HepG2 (cell line): ENCODE results near the gene EGLN1. TPM values are rescaled to one million over a fixed set of nuclear protein-coding genes. Genes with fewer than 3 reads are reported as not detected.

Experiments used
- ATAC-seq: fragments of 200-7000 bp; cut with Tn5 transposase; 3 replicates; pipeline ENCODE4 v1.9.1; 2020; ENCODE audit warnings: mild to moderate bottlenecking, moderate library complexity
- BruUV-seq: library from RNA; stranded (reverse); fragments of 400-500 nt; replicated peaks from 2 replicates; lab custom pipeline; 2021; lab: Mats Ljungman, UMichigan
- CTCF ChIA-PET: fragments of 300-600 bp; formaldehyde crosslinking; extraction: SDS; loops from one replicate; lab custom pipeline; 2021; ENCODE audit warnings: low total read pairs, inconsistent platforms, low intra/inter-chr PET ratio; lab: Yijun Ruan, JAX
- POLR2A ChIA-PET: fragments of 350-600 bp; sonication (Branson Sonifier 250); formaldehyde crosslinking; loops from one replicate; lab custom pipeline; 2020; ENCODE audit warnings: antibody characterized with exemption, inconsistent platforms; lab: Yijun Ruan, JAX
- DNase-seq: peaks from one replicate; pipeline ENCODE4 v3.0.0-alpha.2; 2015; ENCODE audit warnings: low spot score
- FAIRE-seq: peaks from 3 replicates; lab custom pipeline; 2011; peaks lifted over from hg19 to GRCh38; lab: Jason Lieb, UNC
- H2AFZ ChIP-seq: one replicate; pipeline ENCODE4 v1.6.1; 2011; ENCODE audit warnings: low read length, inconsistent platforms
- H3K27ac ChIP-seq: fragments of 300-600 bp; 3 replicates; pipeline ENCODE4 v1.8.0; 2011; ENCODE audit warnings: mixed run types, mild to moderate bottlenecking, mixed read lengths, low read length, inconsistent platforms; ENCODE audit not compliant: insufficient read depth; ENCODE audit errors: extremely low read length
- H3K27me3 ChIP-seq, 2 experiments: fragments of 200-600 bp in 1 of 2; 2 replicates in 1 of 2; 3 replicates in 1 of 2; pipeline versions ENCODE4 v1.6.0 to v1.8.0; 2011; ENCODE audit warnings: low read length in 2 of 2, mild to moderate bottlenecking in 2 of 2, moderate library complexity in 2 of 2, inconsistent platforms in 1 of 2; ENCODE audit not compliant: insufficient read depth in 2 of 2, control insufficient read depth in 1 of 2
- H3K36me3 ChIP-seq, 2 experiments: fragments of 200-600 bp in 1 of 2; replicated peaks in 1 of 2; 2 replicates in 1 of 2; 3 replicates in 1 of 2; pipeline versions ENCODE4 v1.5.1 to v1.8.0; 2011; ENCODE audit warnings: low read length in 2 of 2, inconsistent platforms in 1 of 2; ENCODE audit not compliant: insufficient read depth in 2 of 2, control insufficient read depth in 1 of 2
- H3K4me1 ChIP-seq: 2 replicates; pipeline ENCODE4 v1.5.1; 2012; ENCODE audit warnings: low read length, inconsistent platforms; ENCODE audit not compliant: insufficient read depth
- H3K4me2 ChIP-seq: 2 replicates; pipeline ENCODE4 v1.6.0; 2011; ENCODE audit warnings: low read depth, low read length, inconsistent platforms
- H3K4me3 ChIP-seq, 3 experiments: fragments of 200-600 bp in 1 of 3; sonication (generic), shearing (Covaris generic) in 1 of 3; replicated peaks in 1 of 3; 2 replicates each; pipeline ENCODE4 v1.5.1; 2011 to 2016; ENCODE audit warnings: low read length in 3 of 3, inconsistent platforms in 2 of 3, low read depth in 2 of 3, mild to moderate bottlenecking in 2 of 3, control low read depth in 1 of 3, mixed read lengths in 1 of 3; ENCODE audit not compliant: insufficient read depth in 1 of 3
- H3K79me2 ChIP-seq: one replicate; pipeline ENCODE4 v1.6.1; 2011; ENCODE audit warnings: low read length, inconsistent platforms; ENCODE audit not compliant: insufficient read depth
- H3K9ac ChIP-seq: 2 replicates; pipeline ENCODE4 v1.6.0; 2011; ENCODE audit warnings: mild to moderate bottlenecking, low read depth, low read length, inconsistent platforms; ENCODE audit not compliant: insufficient read depth
- H3K9me3 ChIP-seq: 2 replicates; pipeline ENCODE4 v1.5.1; 2012; ENCODE audit warnings: mild to moderate bottlenecking, low read length
- H4K20me1 ChIP-seq: 2 replicates; pipeline ENCODE4 v1.6.0; 2011; ENCODE audit warnings: inconsistent platforms, mild to moderate bottlenecking, low read length, moderate library complexity; ENCODE audit not compliant: insufficient read depth
- CTCF ChIP-seq: sonication (generic); formaldehyde crosslinking; IDR thresholded peaks from 2 replicates; pipeline ENCODE4 v1.5.0; 2020; ENCODE audit warnings: mild to moderate bottlenecking, missing genetic modification reagents, moderate library complexity
- ERF ChIP-seq: IDR thresholded peaks from 2 replicates; pipeline ENCODE4 v1.6.1; 2018; ENCODE audit warnings: missing biosample characterization, missing genetic modification reagents
- FOXJ3 ChIP-seq: sonication (generic); formaldehyde crosslinking; IDR thresholded peaks from 2 replicates; pipeline ENCODE4 v1.4.0; 2020; ENCODE audit warnings: missing genetic modification reagents, mild to moderate bottlenecking, borderline replicate concordance
- FOXK1 ChIP-seq: sonication (generic); formaldehyde crosslinking; IDR thresholded peaks from 2 replicates; pipeline ENCODE4 v1.4.0; 2020; ENCODE audit warnings: low read depth, missing genetic modification reagents, borderline replicate concordance
- GZF1 ChIP-seq: sonication (generic); formaldehyde crosslinking; IDR thresholded peaks from 2 replicates; pipeline ENCODE4 v1.5.1; 2020; ENCODE audit warnings: mild to moderate bottlenecking, missing genetic modification reagents
- RBM22 ChIP-seq: fragments of 200-400 bp; formaldehyde crosslinking; optimal IDR thresholded peaks from 2 replicates; pipeline ENCODE3; 2017; ENCODE audit warnings: mild to moderate bottlenecking, low read length, moderate library complexity
- STAG1 ChIP-seq: sonication (generic); formaldehyde crosslinking; IDR thresholded peaks from 2 replicates; pipeline ENCODE4 v1.4.0; 2020; ENCODE audit warnings: missing genetic modification reagents
- ZNF543 ChIP-seq: sonication (generic); formaldehyde crosslinking; IDR thresholded peaks from 2 replicates; pipeline ENCODE4 v1.4.0; 2020; ENCODE audit warnings: mild to moderate bottlenecking, missing genetic modification reagents
- ZNF550 ChIP-seq: sonication (generic); formaldehyde crosslinking; IDR thresholded peaks from 2 replicates; pipeline ENCODE4 v1.4.0; 2020; ENCODE audit warnings: mild to moderate bottlenecking, missing genetic modification reagents, borderline replicate concordance
- WGBS: methylation state at CpG from one replicate; pipeline ENCODE4 v1.1.6; 2017; ENCODE audit warnings: low lambda C conversion rate; 5-methylcytosine and 5-hydroxymethylcytosine counted together
- in situ Hi-C: cut with HindIII; loops from 2 replicates; pipeline ENCODE4 v1.10.0; 2017; ENCODE audit warnings: low pct_unique_long_range_greater_than_20kb; ENCODE audit not compliant: extremely low pct_ligation_motif_present
- intact Hi-C: fragments of 100-400 bp; cut with micrococcal nuclease; formaldehyde crosslinking; loops from one replicate; pipeline ENCODE4 v1.10.0; 2022; ENCODE audit not compliant: unreplicated experiment
- polyA plus RNA-seq, 8 experiments: library from polyadenylated mRNA; depleted of rRNA in 3 of 8; stranded (reverse) in 7 of 8; unstranded in 1 of 8; fragments of >200 nt; fragmentation: Illumina TruSeq in 4 of 8; extraction: Trizol in 4 of 8; gene quantifications; 2 replicates each; pipeline versions ENCODE4 v1.2.1 to v1.2.3, GENCODE V29; 2011 to 2016; ENCODE audit warnings: low read depth in 4 of 8, missing spikeins in 1 of 8, mixed read lengths in 1 of 8; ENCODE audit not compliant: insufficient read depth in 1 of 8
- total RNA-seq, 5 experiments: library from RNA; depleted of rRNA; stranded (reverse); fragments of >200 nt; fragmentation: Illumina TruSeq; extraction: Trizol; gene quantifications; 2 replicates each; pipeline ENCODE4 v1.2.3, GENCODE V29; 2016; ENCODE audit warnings: low read depth in 1 of 5

The EGLN1 gene
- total and polyA plus RNA-seq, 2 of the 13 experiments (the other 11 are each of a cell fraction or from before 2014, with no cell fraction given): 34.4 to 44.1 TPM

GRCh38 chr1:231369282-231369681, 52.8 kb downstream of the EGLN1 start:
- TF ChIP-seq ERF (CRISPR knock-in tag) (no peak), STAG1 (CRISPR knock-in tag) (0 out of 2 replicates have a peak, but pooled peaks have one; percentile 16), RBM22 (peak; percentile 76), FOXK1 (CRISPR knock-in tag) (no peak), ZNF543 (CRISPR knock-in tag) (no peak), FOXJ3 (no peak), CTCF (0 out of 2 replicates have a peak, but pooled peaks have one; percentile 13), GZF1 (no peak), ZNF550 (CRISPR knock-in tag) (no peak)
- no peak for DNase-seq
- no peaks in the 10 kb centered on the region for H3K4me1 ChIP-seq
- H3K9me3 ChIP-seq: no peaks in the 10 kb centered on the region
- peaks cover 31% of the 10 kb centered on the region for H3K79me2 ChIP-seq
- no peak for FAIRE-seq
- H3K27me3 ChIP-seq: no peaks in the 10 kb centered on the region; a peak in 1 of 5 replicates
- BruUV-seq: no TSS peak
- intact Hi-C loops (no loop called here), in situ Hi-C loops (no loop called here)
- POLR2A ChIA-PET: no interaction called here
- CTCF ChIA-PET: no interaction called here
- no peak overlapping the region for H3K9ac ChIP-seq
- H3K36me3 ChIP-seq: peaks cover 17 to 79% of the 10 kb centered on the region in 2 experiments
- H2AFZ ChIP-seq: no peak overlapping the region
- WGBS: 91% methylated on average over 3 of the region's 3 CpGs
- no peak overlapping the region for H3K4me2 ChIP-seq
- no peak for ATAC-seq
- H3K27ac ChIP-seq: no peak overlapping the region
- no peak overlapping the region for H3K4me3 ChIP-seq
- H4K20me1 ChIP-seq: peaks cover 12% of the 10 kb centered on the region
